NOMO-1 (cell line): Measurements from ENCODE around the gene KDM4D.
"Not testable (repeated sequence)": the region's sequence is repeated elsewhere in the genome, so short reads cannot be mapped to it uniquely, and the experiment has no call there.

Experiments
- DNase-seq, 2 experiments: peaks; one replicate each; lab custom pipeline; 2025; ENCODE audit not compliant: unreplicated experiment in 2 of 2; lab: John Stamatoyannopoulos, UW

The KDM4D gene

GRCh38 chr11:94956963-94957362, 16.5 kb upstream of the KDM4D start:
- DNase-seq = no peak

DNA sequence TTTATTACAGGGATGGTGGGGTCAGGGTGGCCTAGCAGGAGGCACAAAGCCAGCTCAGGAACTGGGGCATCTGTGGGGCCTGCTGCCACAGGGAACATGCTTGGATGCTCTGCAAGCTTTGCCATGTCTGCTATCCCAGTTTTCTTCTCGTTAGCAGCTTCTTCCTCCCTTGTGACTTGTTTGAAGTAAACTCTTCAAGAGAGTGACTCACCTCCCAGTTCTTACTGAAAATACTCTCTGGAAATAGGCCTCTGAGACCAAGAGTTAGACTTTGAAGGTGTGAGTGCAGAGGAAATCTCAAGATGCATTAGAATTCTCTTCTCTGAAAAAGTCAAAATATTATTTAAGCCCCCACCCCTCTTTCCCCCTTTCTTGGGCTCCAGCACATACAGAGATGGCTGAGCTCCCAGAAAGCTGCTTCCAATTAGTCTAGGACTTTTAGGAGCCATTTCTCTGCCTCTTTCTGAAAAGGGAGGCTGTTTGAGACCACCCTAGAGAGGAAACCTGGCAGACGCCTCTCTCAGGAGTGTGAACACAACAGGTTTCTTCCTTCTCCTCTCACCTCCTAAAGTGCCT, 15.3 kb upstream of the KDM4D start:
- DNase-seq = no peak

GRCh38 chr11:94959179-94959578, 14.3 kb upstream of the KDM4D start:
- DNase-seq = no peak

- DNase-seq = no peak
Measured at GRCh38 chr11:94960488-94960887, 13.0 kb upstream of the KDM4D start.

GRCh38 chr11:94961255-94961654, 12.3 kb upstream of the KDM4D start:
- DNase-seq = no peak

DNA sequence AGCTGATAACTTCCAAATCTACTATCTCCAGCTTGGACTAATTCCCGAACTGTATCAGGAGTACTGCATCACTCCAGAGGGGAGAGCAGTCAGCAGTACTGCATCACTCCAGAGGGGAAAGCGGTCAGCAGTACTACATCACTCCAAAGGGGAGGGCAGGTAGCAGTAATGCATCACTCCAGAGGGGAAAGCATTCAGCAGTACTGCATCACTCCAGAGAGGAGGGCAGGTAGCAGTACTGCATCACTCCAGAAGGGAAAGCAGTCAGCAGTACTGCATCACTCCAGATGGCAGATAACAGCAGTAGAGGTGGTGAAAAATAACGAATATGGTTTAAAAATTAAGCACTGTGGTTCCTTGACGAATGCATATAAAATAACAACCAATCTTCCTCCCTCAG, 8.6 kb upstream of the KDM4D start:
- DNase-seq = no peak

GRCh38 chr11:94968334-94968958, 5.1 kb upstream of the KDM4D start:
- DNase-seq = no peak

GRCh38 chr11:94972700-94973098, 810 bp upstream of the KDM4D start:
- peak in 1 of 2 experiments; percentile 15 for DNase-seq

- DNase-seq = no peak
Measured at GRCh38 chr11:94974178-94974577, 669 bp downstream of the KDM4D start.

GRCh38 chr11:94975599-94975998, 2.1 kb downstream of the KDM4D start:
- no peak for DNase-seq

DNA sequence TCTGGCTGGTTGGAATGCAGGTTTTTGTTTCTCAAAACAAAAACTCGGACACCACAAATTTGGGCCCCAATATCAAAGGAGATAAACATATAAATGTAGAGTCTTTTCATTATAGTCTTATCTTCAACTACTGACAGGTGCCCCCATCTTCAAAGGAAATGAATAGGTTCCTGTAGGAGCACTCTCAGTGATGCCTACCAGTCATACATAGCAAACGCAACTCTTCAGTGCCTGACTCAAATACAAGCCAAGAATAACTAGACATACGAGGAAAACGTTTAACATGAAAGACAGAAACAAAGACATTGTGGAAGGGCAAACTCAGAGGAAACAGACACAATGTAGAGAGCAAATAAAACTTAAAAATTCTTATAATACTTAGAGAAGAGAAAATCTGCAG, 13.9 kb downstream of the KDM4D start:
- DNase-seq = no peak

- DNase-seq = no peak
Measured at GRCh38 chr11:94988748-94989147, 15.2 kb downstream of the KDM4D start.

- no peak for DNase-seq
Measured at GRCh38 chr11:94993400-94993943, 20.0 kb downstream of the KDM4D start.

DNA sequence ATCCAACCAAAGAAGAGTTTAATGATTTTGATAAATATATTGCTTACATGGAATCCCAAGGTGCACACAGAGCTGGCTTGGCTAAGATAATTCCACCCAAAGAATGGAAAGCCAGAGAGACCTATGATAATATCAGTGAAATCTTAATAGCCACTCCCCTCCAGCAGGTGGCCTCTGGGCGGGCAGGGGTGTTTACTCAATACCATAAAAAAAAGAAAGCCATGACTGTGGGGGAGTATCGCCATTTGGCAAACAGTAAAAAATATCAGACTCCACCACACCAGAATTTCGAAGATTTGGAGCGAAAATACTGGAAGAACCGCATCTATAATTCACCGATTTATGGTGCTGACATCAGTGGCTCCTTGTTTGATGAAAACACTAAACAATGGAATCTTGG, 23.9 kb downstream of the KDM4D start:
- DNase-seq = no peak

DNA sequence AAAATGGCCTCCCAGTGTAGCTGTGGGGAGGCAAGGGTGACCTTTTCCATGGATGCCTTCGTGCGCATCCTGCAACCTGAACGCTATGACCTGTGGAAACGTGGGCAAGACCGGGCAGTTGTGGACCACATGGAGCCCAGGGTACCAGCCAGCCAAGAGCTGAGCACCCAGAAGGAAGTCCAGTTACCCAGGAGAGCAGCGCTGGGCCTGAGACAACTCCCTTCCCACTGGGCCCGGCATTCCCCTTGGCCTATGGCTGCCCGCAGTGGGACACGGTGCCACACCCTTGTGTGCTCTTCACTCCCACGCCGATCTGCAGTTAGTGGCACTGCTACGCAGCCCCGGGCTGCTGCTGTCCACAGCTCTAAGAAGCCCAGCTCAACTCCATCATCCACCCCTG, 24.8 kb downstream of the KDM4D start:
- DNase-seq = no peak

GRCh38 chr11:95003716-95004115, 30.2 kb downstream of the KDM4D start:
- DNase-seq = no peak

DNA sequence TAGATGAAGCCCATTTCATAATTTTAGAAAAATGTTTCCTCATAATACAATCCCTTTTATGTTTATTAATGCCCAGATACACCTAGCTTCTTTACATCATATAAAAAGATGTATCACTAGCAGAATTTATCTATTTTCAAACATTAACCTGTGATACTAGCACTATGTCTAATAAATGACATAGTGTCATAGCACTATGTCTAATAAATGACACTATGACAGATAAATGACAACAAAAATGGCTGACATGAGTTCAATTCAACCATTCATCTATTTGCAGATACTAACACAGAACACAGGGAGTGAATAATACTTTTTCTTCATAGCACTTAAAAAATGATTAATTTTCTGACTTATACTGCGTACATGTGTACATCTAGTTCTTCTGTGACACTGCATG, 32.1 kb downstream of the KDM4D start:
- DNase-seq = no peak

GRCh38 chr11:95011376-95011775, 37.9 kb downstream of the KDM4D start:
- no peak for DNase-seq

DNA sequence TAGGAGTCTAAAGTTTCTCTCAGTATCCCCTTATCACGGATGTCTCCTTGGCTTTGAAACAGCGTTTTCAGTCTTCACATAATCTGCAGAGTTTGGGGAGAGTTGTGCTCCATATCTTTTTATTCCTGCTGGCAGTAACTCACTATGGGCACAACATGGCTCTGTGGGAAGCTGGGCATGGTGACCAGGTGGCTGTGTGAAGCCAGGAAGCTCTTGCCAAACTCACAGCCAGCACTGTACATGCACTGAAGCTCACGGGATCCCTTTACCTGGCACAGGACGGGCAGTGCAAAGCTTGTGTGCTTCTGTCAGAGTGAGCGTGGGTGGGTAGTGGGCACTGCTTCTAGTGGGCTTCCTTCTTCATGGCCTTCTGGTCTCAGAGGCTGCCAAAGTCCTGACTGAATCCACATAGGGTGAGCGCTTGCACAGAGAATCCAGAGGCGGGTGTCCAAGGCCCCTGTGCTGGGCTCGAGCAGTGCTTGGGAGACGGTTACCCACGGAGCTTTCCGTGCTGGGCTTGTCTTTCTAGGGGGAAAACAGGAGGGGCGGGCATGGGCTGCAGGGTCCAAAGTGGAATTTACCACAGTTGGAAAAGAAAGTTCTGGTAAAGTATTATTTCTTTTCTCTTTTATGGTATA, 40.8 kb downstream of the KDM4D start:
- no peak for DNase-seq

GRCh38 chr11:95016139-95016538, 42.6 kb downstream of the KDM4D start:
- no peak for DNase-seq

- not testable (repeated sequence) for DNase-seq
Measured at GRCh38 chr11:95021468-95021867, 48.0 kb downstream of the KDM4D start.

DNA sequence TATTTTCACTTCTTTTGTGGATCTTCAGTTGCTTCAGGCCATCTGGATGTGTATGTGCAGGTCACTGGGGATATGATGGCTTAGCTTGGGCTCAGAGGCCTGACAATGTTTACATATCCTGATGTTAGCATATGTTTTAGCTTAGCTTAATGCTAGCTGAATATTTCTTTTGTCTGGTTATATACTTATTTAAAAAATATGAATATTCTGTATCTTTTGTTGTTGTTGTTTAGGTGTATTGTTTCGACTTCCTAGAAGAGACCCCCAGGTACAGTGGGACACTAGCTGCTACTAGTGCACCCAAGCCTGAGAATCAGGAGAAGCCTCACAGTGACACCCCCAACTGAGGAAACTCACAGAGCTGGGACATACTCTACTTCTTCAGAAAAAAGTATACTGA, 51.4 kb downstream of the KDM4D start, which contains the start of gene KDM4E:
KDM4E (plus strand) TSS at position 301 of the 400 bp plus-strand sequence. CDS start 300 bp downstream, outside the sequence.
- no peak for DNase-seq
